Esophagus muscularis mucosa (tissue), 4 donors: ENCODE results near the gene ANO8. TPM values are rescaled to one million over a fixed set of nuclear protein-coding genes. Genes with fewer than 3 reads are reported as not detected.
A peak's percentile ranks its signal among the peaks of the same experiment; 100 is the strongest.

ENCODE experiments used
- DNase-seq: peaks from one replicate; pipeline ENCODE4 v3.0.0-alpha.2; 2017; ENCODE audit errors: extremely low spot score
- H3K27ac ChIP-seq, 4 donors: fragments of 200-600 bp; sonication (generic); replicated peaks in 1 of 4; 1 replicate in 3 of 4; 2 replicates in 1 of 4; pipeline ENCODE4 v1.5.1; 2016 to 2019; ENCODE audit warnings: mild to moderate bottlenecking in 1 of 4
- H3K27me3 ChIP-seq, 4 donors: fragments of 200-600 bp; sonication (generic); one replicate each; pipeline versions ENCODE4 v1.5.1 to v1.6.0; 2016 to 2019
- H3K36me3 ChIP-seq, 4 donors: fragments of 200-600 bp; sonication (generic); one replicate each; pipeline ENCODE4 v1.5.1; 2016 to 2019
- H3K4me1 ChIP-seq, 4 donors: fragments of 200-600 bp; sonication (generic); one replicate each; pipeline ENCODE4 v1.5.1; 2016 to 2019
- H3K4me3 ChIP-seq, 4 donors: fragments of 200-600 bp; sonication (generic); 1 replicate in 2 of 4; 2 replicates in 2 of 4; pipeline ENCODE4 v1.5.1; 2016 to 2019; ENCODE audit warnings: mild to moderate bottlenecking in 4 of 4, moderate library complexity in 1 of 4
- H3K9me3 ChIP-seq, 4 donors: fragments of 200-600 bp; sonication (generic); 1 replicate in 3 of 4; 2 replicates in 1 of 4; pipeline ENCODE4 v1.5.1; 2016 to 2019
- EP300 ChIP-seq: sonication (generic); formaldehyde crosslinking; IDR thresholded peaks from one replicate; pipeline ENCODE4 v1.6.1; 2017; ENCODE audit warnings: antibody characterized with exemption
- POLR2A ChIP-seq: fragments of 450-650 bp; IDR thresholded peaks from one replicate; pipeline ENCODE4 v1.6.1; 2017; ENCODE audit warnings: antibody characterized with exemption, moderate library complexity, mild to moderate bottlenecking, low read depth
- POLR2AphosphoS5 ChIP-seq, 2 donors: sonication (generic); formaldehyde crosslinking; IDR thresholded peaks; one replicate each; pipeline ENCODE4 v1.6.1; 2017; ENCODE audit warnings: antibody characterized with exemption in 2 of 2
- WGBS: methylation state at CpG from one replicate; pipeline ENCODE4 v1.1.5; 2018; 5-methylcytosine and 5-hydroxymethylcytosine counted together
- intact Hi-C: fragments of 100-400 bp; cut with DNase I; formaldehyde crosslinking; loops from one replicate; pipeline ENCODE4 v1.15.1; 2023
- total RNA-seq, 4 donors: library from RNA; depleted of rRNA; stranded (reverse); fragments of >200 nt; gene quantifications; one replicate each; pipeline versions ENCODE4 v1.1.0 to v1.2.1, GENCODE V29; 2016
- TF ChIP-seq, protein P1 (sequence below), 3 experiments: fragments of 200-600 bp in 2 of 3; fragments of 450-650 bp in 1 of 3; sonication (generic) in 2 of 3; IDR thresholded peaks; one replicate each; pipeline ENCODE4 v1.5.1; 2017 to 2019; ENCODE audit warnings: antibody characterized with exemption in 3 of 3, mild to moderate bottlenecking in 2 of 3, moderate library complexity in 1 of 3

ANO8 gene
- total RNA-seq, 4 donors from 2014 or later = 2.9 to 7.4 (median 4.0) TPM

DNA sequence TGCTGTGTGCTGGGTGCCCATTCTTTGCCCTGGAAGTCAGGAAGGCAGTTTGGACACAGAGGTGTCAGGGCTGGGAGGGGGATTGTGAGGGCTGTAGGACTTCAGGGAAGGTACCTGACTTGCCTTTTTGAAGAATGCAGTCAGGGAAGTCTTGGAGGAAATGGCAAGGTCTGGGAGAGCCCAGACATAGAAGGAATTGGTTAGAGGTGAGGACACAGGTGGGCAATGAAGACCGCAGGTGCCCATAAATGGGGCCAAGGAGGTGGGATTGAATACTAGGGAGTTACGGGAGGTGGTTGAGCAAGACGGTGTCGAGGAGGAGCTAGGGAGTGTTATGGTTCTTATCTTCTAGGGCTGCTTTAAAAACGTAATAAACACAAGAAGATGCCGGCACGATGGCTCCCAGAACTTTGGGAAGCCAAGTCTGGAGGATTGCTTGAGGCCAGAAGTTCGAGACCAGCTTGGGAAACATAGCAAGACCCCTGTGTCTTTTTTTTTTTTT is 26.7 kb downstream of the ANO8 start:
- Histone ChIP-seq H3K27me3 (peaks cover 0 to 9% (median 0%) of the 10 kb centered on the region in 4 donors), H3K36me3 (peaks cover 0 to 17% (median 3%) of the 10 kb centered on the region in 4 donors), H3K4me1 (peaks cover 60 to 91% (median 81%) of the 10 kb centered on the region in 4 donors), H3K27ac (peak overlapping the region in 3 of 4 donors; percentile 1 to 92 (median 90)), H3K4me3 (no peak overlapping the region), H3K9me3 (no peaks in the 10 kb centered on the region)
- intact Hi-C loops = no loop called here
- TF ChIP-seq, protein P1, sequence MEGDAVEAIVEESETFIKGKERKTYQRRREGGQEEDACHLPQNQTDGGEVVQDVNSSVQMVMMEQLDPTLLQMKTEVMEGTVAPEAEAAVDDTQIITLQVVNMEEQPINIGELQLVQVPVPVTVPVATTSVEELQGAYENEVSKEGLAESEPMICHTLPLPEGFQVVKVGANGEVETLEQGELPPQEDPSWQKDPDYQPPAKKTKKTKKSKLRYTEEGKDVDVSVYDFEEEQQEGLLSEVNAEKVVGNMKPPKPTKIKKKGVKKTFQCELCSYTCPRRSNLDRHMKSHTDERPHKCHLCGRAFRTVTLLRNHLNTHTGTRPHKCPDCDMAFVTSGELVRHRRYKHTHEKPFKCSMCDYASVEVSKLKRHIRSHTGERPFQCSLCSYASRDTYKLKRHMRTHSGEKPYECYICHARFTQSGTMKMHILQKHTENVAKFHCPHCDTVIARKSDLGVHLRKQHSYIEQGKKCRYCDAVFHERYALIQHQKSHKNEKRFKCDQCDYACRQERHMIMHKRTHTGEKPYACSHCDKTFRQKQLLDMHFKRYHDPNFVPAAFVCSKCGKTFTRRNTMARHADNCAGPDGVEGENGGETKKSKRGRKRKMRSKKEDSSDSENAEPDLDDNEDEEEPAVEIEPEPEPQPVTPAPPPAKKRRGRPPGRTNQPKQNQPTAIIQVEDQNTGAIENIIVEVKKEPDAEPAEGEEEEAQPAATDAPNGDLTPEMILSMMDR (IDR thresholded peaks at IDR 0.05) = no peak
- TF ChIP-seq POLR2AphosphoS5 (IDR thresholded peaks at IDR 0.05) (no peak), POLR2A (no peak), EP300 (no peak)
- WGBS = 87% methylated on average over 8 of the region's 8 CpGs
- DNase-seq = no peak

GRCh38 chr19:17306285-17306714 is 28.4 kb downstream of the ANO8 start:
- no peak for DNase-seq

DNA sequence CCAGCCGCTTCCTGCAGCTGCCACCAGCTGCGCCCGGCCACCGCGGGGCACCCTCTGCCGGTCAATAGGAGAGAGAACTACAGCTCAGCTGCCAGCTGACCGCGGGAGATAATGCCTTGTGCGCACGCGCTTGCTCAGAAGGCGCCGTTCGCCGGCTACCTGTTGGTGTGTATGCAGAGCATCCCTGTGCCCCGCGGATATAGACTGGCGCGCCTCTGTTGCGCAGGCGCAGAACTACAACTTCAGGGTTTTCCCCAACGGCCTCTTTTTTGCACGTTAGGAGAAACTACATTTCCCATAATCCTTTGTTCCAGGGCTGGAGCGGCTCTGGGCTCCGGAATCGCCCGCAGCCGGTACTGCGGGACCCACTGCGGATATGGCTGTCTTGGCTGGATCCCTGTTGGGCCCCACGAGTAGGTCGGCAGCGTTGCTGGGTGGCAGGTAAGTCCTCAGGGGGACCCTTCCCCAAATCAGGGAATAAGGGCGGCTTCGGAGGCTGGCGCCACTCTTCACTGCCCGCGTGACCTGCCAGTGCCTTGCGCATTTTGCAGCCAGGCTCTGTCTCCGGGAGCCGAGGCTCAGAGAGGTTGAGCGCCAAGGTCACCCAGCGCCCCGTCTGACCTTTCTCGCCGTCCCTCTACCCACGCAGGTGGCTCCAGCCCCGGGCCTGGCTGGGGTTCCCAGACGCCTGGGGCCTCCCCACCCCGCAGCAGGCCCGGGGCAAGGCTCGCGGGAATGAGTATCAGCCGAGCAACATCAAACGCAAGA is 29.0 kb downstream of the ANO8 start, which contains the start of gene MRPL34:
Gene MRPL34, plus strand, starts transcription at position 356 of the 768 bp plus-strand sequence. Its CDS starts 21 bp downstream, at position 377.
- intact Hi-C loops = no loop called here
- Histone ChIP-seq H3K36me3 (peaks cover 0 to 8% (median 3%) of the 10 kb centered on the region in 4 donors), H3K27ac (peak within 1 kb of the TSS; percentile 90 to 97 (median 91)), H3K27me3 (peaks cover 0 to 9% (median 0%) of the 10 kb centered on the region in 4 donors), H3K9me3 (no peaks in the 10 kb centered on the region), H3K4me3 (peak within 1 kb of the TSS; percentile 64 to 93 (median 72)), H3K4me1 (peaks cover 56 to 92% (median 85%) of the 10 kb centered on the region in 4 donors)
- 0% methylated on average over 15 of the region's 55 CpGs for WGBS
- peak; percentile 98 for DNase-seq
- TF ChIP-seq EP300 = no peak
- TF ChIP-seq POLR2AphosphoS5 (IDR thresholded peaks at IDR 0.05) = peak; percentile 92 to 96
- TF ChIP-seq, protein P1 (IDR thresholded peaks at IDR 0.05) = peak; percentile 74 to 84 (median 80)
- no peak for TF ChIP-seq POLR2A

More at GRCh38 chr19:17306285-17306714, 28.4 kb downstream of the ANO8 start:
- TF ChIP-seq, protein P1 (IDR thresholded peaks at IDR 0.05) = no peak
- TF ChIP-seq POLR2AphosphoS5 (IDR thresholded peaks at IDR 0.05) (no peak), EP300 (no peak), POLR2A (no peak)
- H3K9me3 ChIP-seq = no peaks in the 10 kb centered on the region
- WGBS = 6% methylated on average over 22 of the region's 28 CpGs
- H3K4me3 ChIP-seq = peak overlapping the region; percentile 64 to 93 (median 72)
- H3K36me3 ChIP-seq = peaks cover 0 to 2% (median under 1%) of the 10 kb centered on the region in 4 donors
- H3K27ac ChIP-seq = peak overlapping the region; percentile 90 to 97 (median 91)
- peaks cover 61 to 92% (median 85%) of the 10 kb centered on the region in 4 donors for H3K4me1 ChIP-seq
- H3K27me3 ChIP-seq = peaks cover 0 to 9% (median 0%) of the 10 kb centered on the region in 4 donors
- intact Hi-C loops = no loop called here

DNA sequence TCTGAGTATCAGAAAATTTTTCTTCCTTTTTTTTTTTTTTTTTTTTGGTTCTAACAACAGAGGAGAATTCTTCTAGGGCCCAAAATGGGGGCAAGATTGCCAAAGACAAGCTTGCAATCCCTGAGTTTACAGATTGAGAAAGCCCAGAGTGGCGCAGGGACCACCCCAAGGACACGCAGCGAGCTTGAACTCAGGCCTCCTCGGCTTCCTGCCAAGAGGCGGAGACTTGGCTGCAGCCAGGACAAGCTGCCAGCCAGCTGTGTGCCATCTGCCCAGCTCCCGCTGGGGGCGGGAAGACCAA is 29.5 kb downstream of the ANO8 start:
- H3K27ac ChIP-seq = peak overlapping the region; percentile 90 to 97 (median 91)
- 0% methylated on average over 5 of the region's 7 CpGs for WGBS
- TF ChIP-seq POLR2A = no peak
- TF ChIP-seq POLR2AphosphoS5 (IDR thresholded peaks at IDR 0.05) = no peak
- TF ChIP-seq EP300 = no peak
- TF ChIP-seq, protein P1 (IDR thresholded peaks at IDR 0.05) = no peak
- peak overlapping the region; percentile 64 to 93 (median 72) for H3K4me3 ChIP-seq
- H3K9me3 ChIP-seq = no peaks in the 10 kb centered on the region
- H3K36me3 ChIP-seq = peaks cover 0 to 13% (median 6%) of the 10 kb centered on the region in 4 donors
- DNase-seq = no peak
- H3K27me3 ChIP-seq = peaks cover 0 to 9% (median 0%) of the 10 kb centered on the region in 4 donors
- intact Hi-C loops = no loop called here
- H3K4me1 ChIP-seq = peaks cover 51 to 92% (median 83%) of the 10 kb centered on the region in 4 donors
